Measurements from ENCODE around the gene NPIPA5.
"Not testable (repeated sequence)": the region's sequence is repeated elsewhere in the genome, so short reads cannot be mapped to it uniquely, and the experiment has no call there.

The NPIPA5 gene

DNA sequence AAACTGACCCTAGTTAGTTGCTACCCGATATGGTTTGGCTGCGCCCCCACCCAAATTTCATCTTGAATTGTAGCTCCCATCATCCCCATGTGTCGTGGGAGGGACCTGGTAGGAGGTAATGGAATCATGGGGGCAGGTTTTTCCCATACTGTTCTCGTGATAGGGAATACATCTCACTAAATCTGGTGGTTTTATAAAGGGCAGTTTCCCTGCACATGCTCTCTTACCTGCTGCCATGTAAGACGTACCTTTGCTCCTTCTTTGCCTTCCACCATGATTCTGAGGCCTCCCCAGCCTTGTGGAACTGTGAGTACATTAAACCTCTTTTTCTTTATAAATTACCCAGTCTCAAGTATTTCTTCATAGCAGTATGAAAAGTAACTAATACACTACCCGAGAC, 10.0 kb upstream of the NPIPA5 start:
- FAIRE-seq: not testable (repeated sequence)

GRCh38 chr16:15382810-15383209, 4.7 kb upstream of the NPIPA5 start:
- FAIRE-seq: not testable (repeated sequence)

- not testable (repeated sequence) for FAIRE-seq
These were observed 20.6 kb downstream of the NPIPA5 start for GRCh38 chr16:15357495-15357894.

DNA sequence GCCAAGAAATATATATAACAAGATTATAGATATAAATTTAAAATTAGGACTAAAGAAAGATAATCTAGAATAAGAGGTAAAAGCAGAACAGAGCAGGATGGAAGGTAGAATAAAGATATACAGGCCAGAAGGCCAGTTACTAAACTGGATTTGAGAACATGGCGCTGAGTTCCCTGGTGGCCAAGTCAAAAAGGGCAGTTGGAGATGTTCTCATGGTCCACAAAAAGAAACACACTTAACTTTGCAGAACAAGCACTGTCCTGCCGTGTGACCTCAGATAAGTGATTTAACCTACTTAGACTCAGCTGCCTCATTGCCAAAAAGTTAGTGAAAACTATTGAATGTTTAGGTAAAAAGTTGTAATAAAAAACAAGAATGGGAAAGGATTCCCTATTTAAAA, 23.2 kb downstream of the NPIPA5 start:
- FAIRE-seq: not testable (repeated sequence)

DNA sequence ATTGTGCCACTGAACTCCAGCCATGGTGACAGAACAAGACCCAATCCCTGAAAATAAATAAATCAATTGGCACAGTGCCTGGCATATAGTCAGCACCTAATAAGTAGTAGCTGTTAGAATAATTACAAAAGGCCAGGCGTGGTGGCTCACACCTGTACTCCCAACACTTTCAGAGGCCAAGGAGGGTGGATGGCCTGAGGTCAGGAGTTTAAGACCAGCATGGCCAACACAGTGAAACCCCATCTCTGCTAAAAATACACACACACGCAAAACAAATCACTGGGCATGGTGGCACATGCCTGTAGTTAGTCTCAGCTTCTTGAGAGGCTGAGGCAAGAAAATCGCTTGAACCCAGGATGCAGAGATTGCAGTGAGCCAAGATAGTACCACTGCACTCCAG, 25.2 kb downstream of the NPIPA5 start:
- not testable (repeated sequence) for FAIRE-seq

- not testable (repeated sequence) for FAIRE-seq
These were observed 26.3 kb downstream of the NPIPA5 start for GRCh38 chr16:15351745-15352144.

DNA sequence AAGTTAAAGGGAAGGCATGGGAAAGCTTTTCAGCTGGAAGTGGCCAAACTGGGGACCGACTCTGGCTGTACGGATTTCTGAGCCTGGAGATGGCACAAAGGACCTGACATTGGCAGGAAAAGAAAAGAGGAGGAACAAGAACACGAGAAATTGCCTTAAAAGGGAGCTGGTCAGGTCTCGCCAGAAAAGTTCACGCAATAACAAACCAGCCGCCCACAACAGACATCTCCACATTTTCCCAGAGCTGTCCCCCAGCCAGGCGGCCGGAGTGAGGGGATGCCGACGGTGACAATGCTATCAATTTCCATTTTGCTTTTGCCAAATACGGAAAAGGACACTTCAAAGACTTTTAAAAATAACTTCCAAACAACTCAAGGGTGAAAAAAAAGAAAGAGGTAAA, 26.8 kb downstream of the NPIPA5 start:
- not testable (repeated sequence) for FAIRE-seq

GRCh38 chr16:15348721-15349120, 29.4 kb downstream of the NPIPA5 start:
- FAIRE-seq: not testable (repeated sequence)

GRCh38 chr16:15342337-15342736, 35.8 kb downstream of the NPIPA5 start:
- FAIRE-seq: not testable (repeated sequence)

DNA sequence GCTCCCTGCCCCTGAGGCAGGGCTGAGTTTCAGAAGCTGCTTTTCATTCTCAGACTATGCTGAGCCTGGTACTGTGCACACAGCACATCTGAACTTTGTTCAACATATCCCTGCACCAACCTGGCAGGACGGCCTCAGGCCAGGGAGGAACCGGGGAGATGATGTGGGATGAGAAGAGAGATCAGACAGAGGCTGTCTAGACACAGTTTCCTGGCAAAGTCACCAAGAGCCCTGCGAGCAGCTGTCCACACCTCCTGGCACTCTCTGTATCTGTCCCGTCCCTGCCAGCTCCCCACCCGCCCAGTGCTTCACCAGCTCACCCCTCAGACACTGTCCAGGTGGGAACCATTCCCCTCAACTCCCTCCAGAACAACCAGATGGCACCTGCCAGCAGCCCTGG, 39.1 kb downstream of the NPIPA5 start:
- not testable (repeated sequence) for FAIRE-seq

DNA sequence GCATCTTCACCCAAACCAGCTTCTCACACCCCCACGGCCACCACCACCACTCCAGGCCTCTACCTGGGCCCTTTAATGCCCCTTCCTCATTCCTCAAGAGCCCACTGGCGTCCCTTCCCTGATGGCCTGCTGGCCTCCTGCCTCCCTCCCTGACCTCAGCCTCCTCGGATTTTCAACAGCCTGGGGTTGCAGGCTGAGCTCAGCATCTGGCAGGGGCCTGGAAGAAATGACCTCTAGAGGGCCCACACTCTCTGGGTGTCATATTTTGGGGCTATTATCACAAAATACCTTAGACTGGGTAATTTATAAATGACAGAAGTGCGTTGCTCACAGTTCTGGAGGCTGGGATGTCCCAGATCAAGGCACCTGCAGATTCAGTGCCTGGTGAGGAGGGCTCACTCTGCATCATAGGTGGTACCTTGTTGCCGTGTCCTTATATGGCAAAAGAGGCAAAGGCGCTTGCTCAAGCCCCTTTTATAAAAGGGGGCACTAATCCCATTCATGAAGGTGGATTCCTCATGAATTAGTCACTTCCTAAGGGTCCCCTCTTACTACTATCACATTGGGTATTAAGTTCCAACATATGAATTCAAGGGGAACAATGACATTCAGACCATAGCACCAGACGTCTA, 40.0 kb downstream of the NPIPA5 start:
- not testable (repeated sequence) for FAIRE-seq

DNA sequence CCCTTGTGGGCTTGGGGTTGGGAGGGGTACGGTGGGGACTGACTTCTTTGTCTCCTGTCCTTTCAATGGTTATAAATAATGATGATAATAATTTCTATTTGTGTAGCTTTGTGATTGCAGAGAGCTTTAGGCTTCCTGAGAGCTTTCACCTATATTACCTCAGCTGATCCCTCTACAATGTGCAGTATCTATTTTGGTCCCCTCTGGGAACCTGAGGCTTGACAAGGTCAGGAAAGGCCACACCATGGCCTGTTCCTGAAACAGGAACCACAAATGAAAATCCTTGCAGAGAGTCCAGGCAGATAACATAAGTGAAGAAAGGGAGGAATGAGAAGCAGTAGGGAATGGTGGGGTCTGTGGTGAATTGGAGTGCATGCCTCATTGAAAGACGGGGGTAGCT, 42.5 kb downstream of the NPIPA5 start:
- not testable (repeated sequence) for FAIRE-seq

DNA sequence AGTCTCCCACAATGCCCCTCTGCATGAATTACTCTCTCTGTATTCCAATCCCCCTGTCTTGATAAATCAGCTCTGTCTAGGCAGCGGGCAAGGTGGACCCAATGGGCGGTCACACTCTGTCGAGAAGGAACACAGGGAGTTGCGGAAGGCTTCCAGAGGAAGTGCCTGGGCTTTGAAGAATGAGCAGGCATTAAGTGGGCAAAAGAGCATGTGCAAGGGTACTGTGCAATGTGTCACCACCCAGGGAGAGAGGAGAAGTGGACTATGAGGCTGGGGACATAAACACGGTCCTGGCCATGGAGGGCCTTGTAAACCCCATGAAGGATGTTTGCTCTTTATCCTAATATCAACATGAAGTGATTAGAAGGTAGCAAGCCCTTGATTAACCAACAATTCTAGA, 44.1 kb downstream of the NPIPA5 start:
- not testable (repeated sequence) for FAIRE-seq

- not testable (repeated sequence) for FAIRE-seq
These were observed 47.1 kb downstream of the NPIPA5 start for GRCh38 chr16:15330978-15331377.

DNA sequence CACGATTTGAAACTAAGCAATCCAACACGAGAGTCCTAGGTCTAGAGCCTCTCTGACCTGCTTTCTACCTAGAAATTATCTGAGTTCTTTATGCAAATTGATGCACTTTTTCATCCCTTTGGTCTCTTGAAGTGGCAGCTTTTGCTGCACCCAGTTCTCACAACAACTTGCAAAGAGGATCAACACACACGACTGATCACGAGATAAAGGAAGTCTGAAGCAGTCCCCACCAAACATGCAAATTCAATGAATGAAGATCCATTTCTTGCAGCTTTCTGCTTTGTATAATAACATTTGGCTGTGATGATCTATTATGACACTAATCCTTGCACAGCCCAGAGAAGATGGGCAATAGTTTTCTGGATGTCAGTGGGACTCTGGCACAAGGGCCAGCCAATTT, 53.1 kb downstream of the NPIPA5 start:
- FAIRE-seq: not testable (repeated sequence)

GRCh38 chr16:15323373-15323772, 54.7 kb downstream of the NPIPA5 start:
- not testable (repeated sequence) for FAIRE-seq

DNA sequence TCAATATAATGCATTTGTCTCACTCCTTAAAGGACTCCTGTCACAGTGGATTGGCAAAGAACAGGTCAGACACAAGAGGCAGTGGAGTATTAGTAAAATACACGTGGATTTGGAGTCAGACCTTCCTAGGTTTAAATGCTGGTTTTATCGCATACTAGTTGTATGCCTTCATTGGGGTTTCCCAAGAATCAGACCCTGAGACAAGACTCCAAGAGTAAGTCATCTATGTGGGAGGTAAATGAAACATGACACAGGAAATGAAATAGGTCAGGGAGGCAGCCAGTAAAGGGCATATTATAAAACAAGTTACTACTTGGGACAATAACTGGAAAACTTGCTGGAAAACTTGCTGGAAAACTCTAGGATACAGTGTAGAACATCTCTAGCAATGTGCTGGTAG, 56.9 kb downstream of the NPIPA5 start:
- FAIRE-seq: not testable (repeated sequence)

- FAIRE-seq: not testable (repeated sequence)
These were observed 63.5 kb downstream of the NPIPA5 start for GRCh38 chr16:15314562-15314961.
